Measurements from ENCODE around the gene SDHB. TPM values are rescaled to one million over a fixed set of nuclear protein-coding genes. Genes with fewer than 3 reads are reported as not detected.

SDHB gene
- total and polyA plus RNA-seq, 10 of the 15 experiments (the other 5 are each of a cell fraction or from before 2014, with no cell fraction given) = 101 to 319 (median 188) TPM

DNA sequence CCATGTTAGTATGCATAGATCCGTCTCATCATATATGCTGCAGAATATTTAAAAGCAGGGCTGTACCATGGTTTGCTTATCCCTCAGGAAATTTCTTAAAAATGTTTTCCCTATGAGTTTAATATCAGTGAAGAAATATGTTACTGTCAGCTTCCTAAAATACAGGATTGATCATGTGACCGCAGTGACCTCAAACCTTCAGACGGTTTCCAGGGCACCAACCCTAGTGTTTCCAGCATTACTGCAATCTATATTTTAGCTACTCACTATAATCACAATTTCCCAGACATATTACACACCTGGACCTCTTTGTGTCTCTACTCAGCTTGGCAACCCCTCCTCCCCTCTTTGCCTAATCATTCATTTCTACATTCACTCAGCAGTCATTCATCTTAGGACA lies 7.7 kb upstream of the SDHB start:
- no peak overlapping the region for H2AFZ ChIP-seq (ENCODE audit: control insufficient read depth, low read depth, low read length)
- no peak overlapping the region for H3K9ac ChIP-seq (ENCODE audit: control insufficient read depth, insufficient read depth, low read length)
- H3K4me2 ChIP-seq (ENCODE audit: control insufficient read depth, insufficient read depth) = no peak overlapping the region
- peaks cover 6% of the 10 kb centered on the region; the same call in 1 of the 2 replicates for H3K4me1 ChIP-seq (ENCODE audit: control insufficient read depth, insufficient read depth, low read length)
- ATAC-seq (no peak), DNase-seq (ENCODE audit: low read depth, low spot score) (no peak), FAIRE-seq (no peak)
- ChIA-PET CTCF (interaction anchor here (0.6 to 10.7 kb wide), 10 partner anchors 13 to 475 kb away, joined by 3 to 171 read pairs (median 10); partner anchors contain the start of gene PADI2), POLR2A (interaction anchor here (1.3 kb wide), 1 partner anchor 60 kb away, joined by 3 read pairs; no protein-coding TSS in a partner anchor), RAD21 (ENCODE audit: unreplicated experiment) (interaction anchor here (0.6 to 4.8 kb wide), 6 partner anchors 14 to 301 kb away, joined by 3 to 53 read pairs (median 6); partner anchors contain the start of gene PADI2), SMC1A (ENCODE audit: uncharacterized antibody, unreplicated experiment) (interaction anchor here (1.0 to 4.8 kb wide), 10 partner anchors 14 to 275 kb away, joined by 3 to 93 read pairs (median 6); partner anchors contain the start of gene PADI2)
- peaks cover 2% of the 10 kb centered on the region; the same call in 2 of the 3 replicates for H3K9me3 ChIP-seq (replicated peaks; ENCODE audit: control insufficient read depth, insufficient read depth, low read length)
- 68% methylated on average over 3 of the region's 3 CpGs for WGBS (ENCODE audit: insufficient coverage, insufficient replicate concordance, low lambda C conversion rate, missing lambda C conversion rate)
- H3K27me3 ChIP-seq (replicated peaks in 1 of 2; ENCODE audit: control insufficient read depth in 2 of 2, insufficient read depth in 2 of 2, low read length in 1 of 2) = no peaks in the 10 kb centered on the region
- BruUV-seq (replicated peaks) = no TSS peak
- no peaks in the 10 kb centered on the region for H3K36me3 ChIP-seq (ENCODE audit: control insufficient read depth in 2 of 2, insufficient read depth in 2 of 2, low read length in 1 of 2)
- H3K79me2 ChIP-seq (ENCODE audit: control insufficient read depth, insufficient read depth, low read length) = no peaks in the 10 kb centered on the region
- no peak overlapping the region for H3K4me3 ChIP-seq
- no peaks in the 10 kb centered on the region for H4K20me1 ChIP-seq (ENCODE audit: control insufficient read depth, insufficient read depth)
- H3K27ac ChIP-seq (ENCODE audit: control insufficient read depth, insufficient read depth) = no peak overlapping the region
- in situ Hi-C loops (cut with MboI) = loop anchor here (5.0 kb wide), 2 partner anchors 56 to 176 kb away; partner anchors contain the start of gene PADI2
- intact Hi-C loops (cut with micrococcal nuclease; ENCODE audit: unreplicated experiment) = no loop called here
- TF ChIP-seq NR2C1 (IDR thresholded peaks at IDR 0.05) (no peak), RFX5 (IDR thresholded peaks at IDR 0.05; ENCODE audit: low read depth, low read length) (no peak), CBX3 (IDR thresholded peaks at IDR 0.05; ENCODE audit: borderline replicate concordance, low read depth) (no peak), ZNF274 (IDR thresholded peaks at IDR 0.05; ENCODE audit: insufficient read depth, insufficient read length) (no peak), BCL11A (IDR thresholded peaks at IDR 0.05; ENCODE audit: low read depth, low read length) (no peak), TAF1 (IDR thresholded peaks at IDR 0.05; ENCODE audit: borderline replicate concordance, low read depth, low read length) (no peak), POU2F2 (IDR thresholded peaks at IDR 0.05; ENCODE audit: borderline replicate concordance, low read depth, low read length) (no peak), ZSCAN29 (IDR thresholded peaks at IDR 0.05) (no peak), MTA3 (IDR thresholded peaks at IDR 0.05; ENCODE audit: borderline replicate concordance, low read length) (no peak), TCF7 (IDR thresholded peaks at IDR 0.05; ENCODE audit: borderline replicate concordance) (no peak), NR2C2 (IDR thresholded peaks at IDR 0.05; ENCODE audit: borderline replicate concordance, control insufficient read depth, insufficient read length, low read depth) (no peak), SKIL (IDR thresholded peaks at IDR 0.05; ENCODE audit: low read depth, poor library complexity, severe bottlenecking) (no peak), RAD51 (IDR thresholded peaks at IDR 0.05) (no peak), POLR2A (IDR thresholded peaks at IDR 0.05; ENCODE audit: low read depth, low read length) (no peak), ZBTB11 (CRISPR knock-in tag; IDR thresholded peaks at IDR 0.05) (no peak)
- TF ChIP-seq, protein P1, sequence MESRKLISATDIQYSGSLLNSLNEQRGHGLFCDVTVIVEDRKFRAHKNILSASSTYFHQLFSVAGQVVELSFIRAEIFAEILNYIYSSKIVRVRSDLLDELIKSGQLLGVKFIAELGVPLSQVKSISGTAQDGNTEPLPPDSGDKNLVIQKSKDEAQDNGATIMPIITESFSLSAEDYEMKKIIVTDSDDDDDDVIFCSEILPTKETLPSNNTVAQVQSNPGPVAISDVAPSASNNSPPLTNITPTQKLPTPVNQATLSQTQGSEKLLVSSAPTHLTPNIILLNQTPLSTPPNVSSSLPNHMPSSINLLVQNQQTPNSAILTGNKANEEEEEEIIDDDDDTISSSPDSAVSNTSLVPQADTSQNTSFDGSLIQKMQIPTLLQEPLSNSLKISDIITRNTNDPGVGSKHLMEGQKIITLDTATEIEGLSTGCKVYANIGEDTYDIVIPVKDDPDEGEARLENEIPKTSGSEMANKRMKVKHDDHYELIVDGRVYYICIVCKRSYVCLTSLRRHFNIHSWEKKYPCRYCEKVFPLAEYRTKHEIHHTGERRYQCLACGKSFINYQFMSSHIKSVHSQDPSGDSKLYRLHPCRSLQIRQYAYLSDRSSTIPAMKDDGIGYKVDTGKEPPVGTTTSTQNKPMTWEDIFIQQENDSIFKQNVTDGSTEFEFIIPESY (IDR thresholded peaks at IDR 0.05) = no peak
- TF ChIP-seq, protein P2, sequence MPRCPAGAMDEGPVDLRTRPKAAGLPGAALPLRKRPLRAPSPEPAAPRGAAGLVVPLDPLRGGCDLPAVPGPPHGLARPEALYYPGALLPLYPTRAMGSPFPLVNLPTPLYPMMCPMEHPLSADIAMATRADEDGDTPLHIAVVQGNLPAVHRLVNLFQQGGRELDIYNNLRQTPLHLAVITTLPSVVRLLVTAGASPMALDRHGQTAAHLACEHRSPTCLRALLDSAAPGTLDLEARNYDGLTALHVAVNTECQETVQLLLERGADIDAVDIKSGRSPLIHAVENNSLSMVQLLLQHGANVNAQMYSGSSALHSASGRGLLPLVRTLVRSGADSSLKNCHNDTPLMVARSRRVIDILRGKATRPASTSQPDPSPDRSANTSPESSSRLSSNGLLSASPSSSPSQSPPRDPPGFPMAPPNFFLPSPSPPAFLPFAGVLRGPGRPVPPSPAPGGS (IDR thresholded peaks at IDR 0.05; ENCODE audit: borderline replicate concordance, insufficient read depth, low read depth, low read length, poor library complexity, severe bottlenecking) = no peak

All from GM12878 (cell line).